Measurements from ENCODE around the gene TMEM219. TPM values are rescaled to one million over a fixed set of nuclear protein-coding genes. Genes with fewer than 3 reads are reported as not detected.

The TMEM219 gene
- total and polyA plus RNA-seq, 9 of the 15 experiments (the other 6 are each of a cell fraction or from before 2014, with no cell fraction given), result 35.3 to 62.8 (median 55.5) TPM

DNA sequence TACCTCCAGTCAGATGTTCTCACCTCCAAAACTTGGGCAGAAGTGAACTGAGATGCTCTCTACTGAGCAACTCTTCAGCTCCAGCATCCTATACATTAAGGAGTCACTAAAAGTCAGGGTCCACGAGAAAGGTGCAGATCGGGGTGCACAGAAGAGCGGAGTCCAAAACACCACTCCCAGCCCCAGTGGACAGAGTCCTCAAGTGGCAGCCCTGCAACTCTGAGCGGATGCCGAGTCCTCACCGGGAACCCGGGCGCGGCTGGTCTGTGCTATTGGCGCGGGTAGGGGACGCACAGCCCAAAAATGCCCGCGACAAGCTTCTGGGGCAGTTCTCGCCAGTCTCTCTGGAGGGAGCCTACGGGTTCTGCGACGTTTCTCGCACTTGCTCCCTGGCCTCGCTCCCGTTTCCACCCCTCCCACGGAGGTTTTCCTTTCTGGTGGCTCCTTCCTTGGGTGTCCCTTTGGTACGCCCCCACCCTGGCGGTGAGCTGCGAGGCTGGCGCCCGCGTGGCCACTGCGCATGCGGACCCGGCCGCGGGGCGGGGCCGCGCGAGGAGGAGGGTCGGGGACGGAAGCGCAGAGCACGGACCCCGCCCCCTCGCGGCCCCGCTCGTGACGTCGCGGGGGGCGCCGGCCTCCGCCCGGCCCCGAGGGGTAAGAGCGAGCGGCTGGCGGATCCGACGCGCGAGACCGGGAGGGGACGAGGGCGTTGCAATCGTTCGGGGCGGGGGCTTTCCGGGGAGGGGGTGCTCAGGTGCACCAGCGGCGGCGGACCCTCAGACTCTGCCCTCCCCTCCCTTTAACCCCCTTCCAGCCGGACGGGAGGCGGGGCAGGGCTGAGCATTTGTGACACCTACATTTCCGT lies at the start of gene TMEM219 (continued):
- no peak for TF ChIP-seq USF1 (CRISPR knock-in tag; IDR thresholded peaks at IDR 0.05)
- no peak for TF ChIP-seq ZNF143 (CRISPR knock-in tag; IDR thresholded peaks at IDR 0.05)
- peak in 1 of 2 experiments; percentile 20; a peak in 2 of 4 replicates for TF ChIP-seq RAD21 (CRISPR knock-in tag; conservative IDR thresholded peaks at IDR 0.05 in 1 of 2, IDR thresholded peaks at IDR 0.05 in 1 of 2)
- TF ChIP-seq ZFX (CRISPR knock-in tag; IDR thresholded peaks at IDR 0.05), result peak; percentile 52
- no peak for TF ChIP-seq ZNF668 (CRISPR knock-in tag; IDR thresholded peaks at IDR 0.05)
- no peak for TF ChIP-seq DNMT1 (IDR thresholded peaks at IDR 0.05)
- no peak for TF ChIP-seq CCAR2 (IDR thresholded peaks at IDR 0.05; ENCODE audit: low read depth, low read length)
- peak; percentile 96 to 97 for TF ChIP-seq NRF1 (conservative IDR thresholded peaks at IDR 0.05 in 1 of 2, IDR thresholded peaks at IDR 0.05 in 1 of 2)
- TF ChIP-seq IFI16 (CRISPR knock-in tag; IDR thresholded peaks at IDR 0.05), result no peak
- TF ChIP-seq ZNF347 (CRISPR knock-in tag; IDR thresholded peaks at IDR 0.05; ENCODE audit: low read depth), result no peak
- peak; percentile 78 for TF ChIP-seq GMEB1 (CRISPR knock-in tag; IDR thresholded peaks at IDR 0.05)
- TF ChIP-seq PATZ1 (CRISPR knock-in tag; IDR thresholded peaks at IDR 0.05; ENCODE audit: borderline replicate concordance), result no peak
- no peak for TF ChIP-seq THAP12 (CRISPR knock-in tag; IDR thresholded peaks at IDR 0.05)
- peak; percentile 69 for TF ChIP-seq TBP (optimal IDR thresholded peaks at IDR 0.05; ENCODE audit: low read depth, low read length)
- TF ChIP-seq KDM5B (IDR thresholded peaks at IDR 0.05; ENCODE audit: insufficient replicate concordance, low read depth, low read length), result peak; percentile 70
- TF ChIP-seq HNRNPH1 (optimal IDR thresholded peaks at IDR 0.05; ENCODE audit: low read depth, low read length), result no peak
- TF ChIP-seq, protein P1, sequence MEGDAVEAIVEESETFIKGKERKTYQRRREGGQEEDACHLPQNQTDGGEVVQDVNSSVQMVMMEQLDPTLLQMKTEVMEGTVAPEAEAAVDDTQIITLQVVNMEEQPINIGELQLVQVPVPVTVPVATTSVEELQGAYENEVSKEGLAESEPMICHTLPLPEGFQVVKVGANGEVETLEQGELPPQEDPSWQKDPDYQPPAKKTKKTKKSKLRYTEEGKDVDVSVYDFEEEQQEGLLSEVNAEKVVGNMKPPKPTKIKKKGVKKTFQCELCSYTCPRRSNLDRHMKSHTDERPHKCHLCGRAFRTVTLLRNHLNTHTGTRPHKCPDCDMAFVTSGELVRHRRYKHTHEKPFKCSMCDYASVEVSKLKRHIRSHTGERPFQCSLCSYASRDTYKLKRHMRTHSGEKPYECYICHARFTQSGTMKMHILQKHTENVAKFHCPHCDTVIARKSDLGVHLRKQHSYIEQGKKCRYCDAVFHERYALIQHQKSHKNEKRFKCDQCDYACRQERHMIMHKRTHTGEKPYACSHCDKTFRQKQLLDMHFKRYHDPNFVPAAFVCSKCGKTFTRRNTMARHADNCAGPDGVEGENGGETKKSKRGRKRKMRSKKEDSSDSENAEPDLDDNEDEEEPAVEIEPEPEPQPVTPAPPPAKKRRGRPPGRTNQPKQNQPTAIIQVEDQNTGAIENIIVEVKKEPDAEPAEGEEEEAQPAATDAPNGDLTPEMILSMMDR (IDR thresholded peaks at IDR 0.05 in 2 of 3, conservative IDR thresholded peaks at IDR 0.05 in 1 of 3; ENCODE audit: insufficient read depth in 2 of 3, low read depth in 1 of 3, low read length in 3 of 3), result peak; percentile 16 to 39 (median 33); a peak in 4 of 6 replicates
